Coronary artery (tissue), 2 donors: Measurements from ENCODE around the gene CHST9.
"Not testable (repeated sequence)": the region's sequence is repeated elsewhere in the genome, so short reads cannot be mapped to it uniquely, and the experiment has no call there.

ENCODE experiments used
- DNase-seq: peaks from one replicate; pipeline ENCODE4 v3.0.0-alpha.2; 2017; ENCODE audit warnings: low spot score
- H3K27ac ChIP-seq, 2 donors: fragments of 200-600 bp; sonication (generic); one replicate each; pipeline ENCODE4 v1.5.1; 2016 to 2019
- H3K4me3 ChIP-seq: fragments of 200-600 bp; sonication (generic); 2 replicates; pipeline ENCODE4 v1.5.1; 2016; ENCODE audit warnings: mild to moderate bottlenecking, moderate library complexity
- TF ChIP-seq, protein P1 (sequence below): fragments of 200-600 bp; sonication (generic); IDR thresholded peaks from one replicate; pipeline ENCODE4 v1.5.1; 2019; ENCODE audit warnings: antibody characterized with exemption

Gene CHST9

DNA sequence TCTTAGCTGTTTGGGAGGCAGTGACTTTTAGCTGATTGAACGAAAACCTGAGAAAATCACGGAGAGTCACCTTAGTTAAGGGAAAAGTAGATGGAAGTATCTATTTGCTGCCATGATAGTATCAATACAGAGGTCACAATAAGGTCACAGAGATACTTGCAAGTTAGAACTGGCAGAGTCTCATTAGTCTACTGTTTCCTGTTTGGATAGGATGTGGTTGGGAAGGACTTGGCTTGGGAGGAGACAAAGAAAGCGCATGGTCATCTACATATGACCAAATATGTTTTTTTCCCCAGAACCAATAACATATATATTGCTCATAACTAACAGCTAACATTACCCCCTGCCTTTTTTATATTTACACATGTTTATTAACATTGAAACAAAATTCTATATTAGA is 241.2 kb downstream of the CHST9 start:
- no peak overlapping the region for H3K27ac ChIP-seq
- no peak overlapping the region for H3K4me3 ChIP-seq
- no peak for DNase-seq
- TF ChIP-seq, protein P1, sequence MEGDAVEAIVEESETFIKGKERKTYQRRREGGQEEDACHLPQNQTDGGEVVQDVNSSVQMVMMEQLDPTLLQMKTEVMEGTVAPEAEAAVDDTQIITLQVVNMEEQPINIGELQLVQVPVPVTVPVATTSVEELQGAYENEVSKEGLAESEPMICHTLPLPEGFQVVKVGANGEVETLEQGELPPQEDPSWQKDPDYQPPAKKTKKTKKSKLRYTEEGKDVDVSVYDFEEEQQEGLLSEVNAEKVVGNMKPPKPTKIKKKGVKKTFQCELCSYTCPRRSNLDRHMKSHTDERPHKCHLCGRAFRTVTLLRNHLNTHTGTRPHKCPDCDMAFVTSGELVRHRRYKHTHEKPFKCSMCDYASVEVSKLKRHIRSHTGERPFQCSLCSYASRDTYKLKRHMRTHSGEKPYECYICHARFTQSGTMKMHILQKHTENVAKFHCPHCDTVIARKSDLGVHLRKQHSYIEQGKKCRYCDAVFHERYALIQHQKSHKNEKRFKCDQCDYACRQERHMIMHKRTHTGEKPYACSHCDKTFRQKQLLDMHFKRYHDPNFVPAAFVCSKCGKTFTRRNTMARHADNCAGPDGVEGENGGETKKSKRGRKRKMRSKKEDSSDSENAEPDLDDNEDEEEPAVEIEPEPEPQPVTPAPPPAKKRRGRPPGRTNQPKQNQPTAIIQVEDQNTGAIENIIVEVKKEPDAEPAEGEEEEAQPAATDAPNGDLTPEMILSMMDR, result no peak

GRCh38 chr18:26941584-26941983 is 243.5 kb downstream of the CHST9 start:
- no peak overlapping the region for H3K4me3 ChIP-seq
- DNase-seq, result no peak
- TF ChIP-seq, protein P1, result no peak
- no peak overlapping the region for H3K27ac ChIP-seq

GRCh38 chr18:26940744-26941398 is 244.2 kb downstream of the CHST9 start:
- no peak overlapping the region for H3K27ac ChIP-seq
- TF ChIP-seq, protein P1, result no peak
- no peak overlapping the region for H3K4me3 ChIP-seq
- no peak for DNase-seq

DNA sequence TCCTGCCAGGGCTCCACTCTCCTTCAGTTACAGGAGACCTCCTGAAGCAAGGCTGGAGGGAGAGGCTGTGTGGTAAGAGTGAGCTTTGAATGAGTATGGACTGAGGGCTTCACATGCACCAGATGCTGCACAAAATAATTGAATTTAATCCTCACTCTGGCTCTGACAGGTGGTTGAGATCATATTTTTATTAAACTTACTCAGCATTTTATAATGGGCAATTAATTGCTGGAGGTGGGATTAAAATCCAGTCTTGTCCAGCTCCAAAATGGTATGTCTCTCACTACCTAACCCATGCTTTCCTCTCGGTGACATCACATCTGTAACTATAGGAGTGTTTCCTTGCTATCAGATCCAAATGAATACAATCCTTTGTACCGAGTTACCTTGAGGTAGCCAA is 253.4 kb downstream of the CHST9 start:
- Histone ChIP-seq H3K27ac (no peak overlapping the region), H3K4me3 (no peak overlapping the region)
- DNase-seq, result no peak
- TF ChIP-seq, protein P1, result no peak

DNA sequence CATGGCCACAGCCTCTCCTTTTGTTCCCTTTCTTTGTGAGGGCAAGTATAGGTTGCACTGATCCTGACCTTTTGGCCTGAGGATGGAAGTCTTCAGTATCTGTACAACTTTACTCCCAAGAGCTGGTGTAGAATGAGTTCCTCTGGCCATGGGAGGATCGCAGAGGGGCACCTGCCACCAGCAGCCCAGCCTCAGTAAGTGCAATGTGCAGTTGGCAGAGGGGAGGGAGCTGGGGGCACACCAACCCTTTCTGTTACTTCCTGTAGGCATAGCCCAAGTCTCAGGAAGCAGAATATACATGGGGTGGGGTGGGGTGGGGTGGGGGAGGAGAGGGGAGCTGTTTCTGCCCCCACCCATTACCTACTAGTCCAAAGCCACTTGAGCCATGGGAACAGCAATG is 254.5 kb downstream of the CHST9 start:
- TF ChIP-seq, protein P1, result no peak
- H3K27ac ChIP-seq, result no peak overlapping the region
- no peak for DNase-seq
- H3K4me3 ChIP-seq, result no peak overlapping the region

DNA sequence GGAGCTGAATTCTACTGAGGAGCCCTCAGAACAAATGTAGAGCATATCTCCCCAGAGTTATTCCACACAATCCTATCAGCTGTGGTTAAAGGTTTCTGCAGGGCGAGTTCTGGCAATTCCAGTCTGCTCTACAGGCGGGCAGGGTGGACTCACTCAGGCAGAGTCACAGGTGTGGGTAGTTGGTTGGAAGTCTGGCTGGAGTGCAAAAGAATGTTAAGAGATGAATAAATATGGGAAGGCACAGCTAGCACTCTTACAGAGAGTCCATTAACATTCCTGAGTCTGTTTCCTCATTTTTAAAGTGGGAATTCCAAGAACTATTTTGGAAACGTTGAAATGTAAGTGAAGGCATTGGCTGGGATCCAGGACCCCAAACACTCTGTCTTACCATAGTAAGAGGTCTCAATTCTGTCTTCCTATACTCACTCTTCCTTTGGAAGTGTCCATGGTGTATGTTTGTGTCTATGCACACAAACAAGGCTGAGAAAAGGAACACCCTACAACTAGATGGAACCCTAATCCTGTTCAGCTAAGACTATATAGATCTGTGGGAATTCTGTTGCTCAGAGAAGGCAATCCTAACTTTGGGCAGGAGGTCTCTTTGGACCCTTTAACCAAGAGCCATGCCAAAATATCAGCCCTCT is 256.3 kb downstream of the CHST9 start:
- Histone ChIP-seq H3K4me3 (no peak overlapping the region), H3K27ac (no peak overlapping the region)
- DNase-seq, result no peak
- TF ChIP-seq, protein P1, result no peak

DNA sequence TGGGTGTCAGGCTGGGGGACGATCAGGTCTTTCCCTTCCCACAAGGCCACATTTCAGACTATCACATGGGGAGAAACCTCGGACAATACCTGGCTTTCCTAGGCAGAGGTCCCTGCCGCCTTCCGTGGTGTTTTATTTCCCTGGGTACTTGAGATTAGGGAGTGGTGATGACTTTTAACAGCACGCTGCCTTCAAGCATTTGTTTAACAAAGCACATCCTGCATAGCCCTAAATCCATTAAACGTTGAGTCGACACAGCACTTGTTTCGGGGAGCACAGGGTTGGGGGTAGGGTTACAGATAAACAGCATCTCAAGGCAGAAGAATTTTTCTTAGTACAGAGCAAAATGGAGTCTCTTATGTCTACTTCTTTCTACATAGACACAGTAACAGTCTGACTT is 257.3 kb downstream of the CHST9 start:
- H3K4me3 ChIP-seq, H3K27ac ChIP-seq, DNase-seq: not testable (repeated sequence)
